HEK293T (cell line): ENCODE measurements around the gene FBXL5.

Source experiments
- ELF4 ChIP-seq: fragments of 450-650 bp; IDR thresholded peaks from 2 replicates; pipeline ENCODE4 v1.6.1; 2017; ENCODE audit warnings: antibody characterized with exemption
- FOXA1 ChIP-seq: fragments of 450-650 bp; IDR thresholded peaks from 2 replicates; pipeline ENCODE4 v1.6.1; 2016; ENCODE audit warnings: mild to moderate bottlenecking
- FOXK2 ChIP-seq: fragments of 450-650 bp; IDR thresholded peaks from 2 replicates; pipeline ENCODE4 v1.6.1; 2016; ENCODE audit warnings: mild to moderate bottlenecking
- PKNOX1 ChIP-seq: fragments of 450-650 bp; IDR thresholded peaks from 2 replicates; pipeline ENCODE4 v1.6.1; 2016
- SP1 ChIP-seq: fragments of 450-650 bp; IDR thresholded peaks from 2 replicates; pipeline ENCODE4 v1.6.1; 2017

- no peak for TF ChIP-seq ELF4
- TF ChIP-seq FOXK2: no peak
- no peak for TF ChIP-seq PKNOX1
- no peak for TF ChIP-seq SP1
- no peak for TF ChIP-seq FOXA1
These were observed 91.3 kb downstream of the FBXL5 start for GRCh38 chr4:15563871-15564270.
